HG03097 (cell line): Measurements from ENCODE around the gene MFGE8.

Experiments used
- ATAC-seq: cut with Tn5 transposase; IDR thresholded peaks from one replicate; pipeline ENCODE4 v1.9.1; 2021; ENCODE audit not compliant: unreplicated experiment, low FRiP score

MFGE8 gene

DNA sequence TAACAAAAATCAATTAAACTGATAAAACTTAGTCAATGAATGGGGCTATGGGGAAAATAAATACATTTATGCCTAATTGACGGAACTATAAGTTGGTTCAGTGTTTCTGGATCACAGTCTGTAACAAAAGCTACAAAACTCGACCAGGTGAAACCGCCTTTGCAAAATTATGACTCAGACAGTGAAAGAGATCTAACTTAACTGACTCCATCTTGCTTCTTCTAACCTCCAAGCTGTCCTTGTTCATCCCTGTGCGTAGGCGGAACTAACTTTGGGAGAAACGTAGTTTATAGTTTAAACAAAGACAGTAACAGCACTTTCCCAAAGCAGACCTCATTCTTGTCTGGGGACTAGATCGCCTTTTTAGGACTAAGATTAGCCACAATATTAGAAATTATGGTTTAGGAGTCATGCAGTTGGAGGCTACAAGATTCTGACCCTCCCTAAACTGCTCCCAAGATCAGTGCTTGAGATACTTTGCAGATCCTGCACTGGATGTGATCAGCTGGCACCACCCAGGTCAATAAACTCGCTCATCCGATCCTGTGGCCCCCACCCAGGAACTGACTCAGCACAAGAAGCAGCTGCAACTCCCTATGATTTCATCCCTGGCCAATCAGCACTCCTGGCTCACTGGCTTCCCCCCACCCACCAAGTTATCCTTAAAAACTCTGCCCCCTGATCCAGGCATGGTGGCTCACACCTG is 7.2 kb upstream of the MFGE8 start:
- no peak for ATAC-seq

DNA sequence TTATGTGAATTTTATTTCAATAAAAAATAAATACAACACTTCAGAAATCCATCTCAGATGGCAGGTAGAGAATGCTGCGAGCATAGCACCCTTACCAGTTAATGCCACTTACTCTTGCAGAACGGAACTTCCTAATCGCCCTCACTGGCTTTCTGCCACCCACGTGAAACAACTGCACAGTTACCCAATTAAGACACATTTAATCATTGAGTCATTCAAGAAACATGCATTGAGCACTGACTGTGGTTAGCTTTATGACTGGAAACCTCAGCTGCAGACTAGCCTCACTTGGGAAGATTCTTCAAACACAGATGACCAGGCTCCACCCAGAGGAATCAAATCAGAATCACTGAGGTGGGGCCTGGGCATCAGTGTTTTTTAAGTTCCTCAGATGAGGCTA is 5.6 kb upstream of the MFGE8 start:
- no peak for ATAC-seq

DNA sequence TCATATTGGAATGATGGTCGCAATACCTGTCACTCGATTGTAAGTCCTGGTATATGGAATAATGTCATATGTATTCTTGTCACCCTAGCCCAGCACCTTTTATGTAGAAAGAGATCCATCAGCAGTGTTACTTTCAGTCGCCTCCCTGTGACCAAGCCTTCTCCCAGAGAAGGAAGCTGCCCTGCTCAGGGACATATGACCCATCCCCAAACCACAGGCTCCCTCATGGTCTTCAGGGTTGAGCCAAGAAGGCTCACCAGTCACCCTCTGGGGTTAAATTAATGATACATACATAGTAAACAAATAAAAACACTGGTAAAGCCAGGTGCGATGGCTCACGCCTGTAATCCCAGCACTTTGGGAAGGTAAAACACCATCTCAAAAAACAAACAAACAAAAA is 4.6 kb upstream of the MFGE8 start:
- no peak for ATAC-seq

DNA sequence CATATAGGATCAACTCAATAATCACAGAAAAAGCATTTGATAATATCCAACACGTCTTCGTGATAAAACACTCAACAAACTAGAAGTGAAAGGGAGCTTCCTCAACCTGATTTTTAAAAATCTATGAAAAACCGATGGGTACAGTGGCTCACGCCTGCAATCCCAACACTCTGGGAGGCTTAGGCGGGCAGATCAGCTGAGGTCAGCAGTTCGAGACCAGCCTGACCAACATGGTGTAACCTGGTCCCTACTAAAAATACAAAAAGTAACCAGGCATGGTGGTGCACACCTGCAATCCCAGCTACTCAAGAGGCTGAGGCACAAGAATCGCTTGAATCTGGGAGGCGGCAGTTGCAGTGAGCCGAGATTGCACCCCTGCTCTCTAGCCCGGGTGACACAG is 2.2 kb upstream of the MFGE8 start:
- no peak for ATAC-seq

DNA sequence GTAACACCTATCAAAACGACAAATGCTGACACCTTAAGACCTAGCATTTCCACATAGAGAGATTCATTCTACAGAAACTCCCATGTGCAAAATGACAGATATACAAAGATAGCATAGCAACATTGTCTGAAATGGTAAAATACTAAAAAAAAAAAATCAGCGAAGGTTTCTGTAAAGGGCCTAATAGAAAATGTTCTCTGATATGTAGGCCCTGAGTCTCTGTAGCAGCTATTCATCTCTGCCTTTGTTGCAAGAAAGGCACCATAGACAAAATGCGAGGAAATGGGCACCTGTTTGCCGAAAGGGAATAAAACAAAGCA is 631 bp upstream of the MFGE8 start:
- ATAC-seq: no peak

DNA sequence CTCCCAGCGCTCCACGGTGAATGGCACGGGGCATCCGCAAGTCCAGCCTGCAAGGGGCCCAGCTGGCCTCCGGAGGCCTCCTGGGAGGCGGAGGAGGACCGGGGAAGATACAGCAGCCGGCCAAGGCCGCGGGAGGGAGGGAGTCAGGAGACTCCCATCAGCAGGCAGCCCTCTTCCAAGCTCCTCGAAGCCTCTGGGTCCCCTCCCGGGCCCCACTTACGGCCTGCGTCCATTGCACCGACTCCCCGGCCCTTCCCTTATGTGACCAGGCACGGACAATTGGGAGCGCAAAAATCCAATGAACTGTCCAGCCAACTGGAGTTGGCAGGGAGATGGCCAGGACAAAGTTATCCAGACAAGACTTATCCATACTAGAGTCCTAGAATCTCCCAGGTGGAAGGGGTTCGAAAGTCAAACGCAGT is 668 bp downstream of the MFGE8 start:
- no peak for ATAC-seq

DNA sequence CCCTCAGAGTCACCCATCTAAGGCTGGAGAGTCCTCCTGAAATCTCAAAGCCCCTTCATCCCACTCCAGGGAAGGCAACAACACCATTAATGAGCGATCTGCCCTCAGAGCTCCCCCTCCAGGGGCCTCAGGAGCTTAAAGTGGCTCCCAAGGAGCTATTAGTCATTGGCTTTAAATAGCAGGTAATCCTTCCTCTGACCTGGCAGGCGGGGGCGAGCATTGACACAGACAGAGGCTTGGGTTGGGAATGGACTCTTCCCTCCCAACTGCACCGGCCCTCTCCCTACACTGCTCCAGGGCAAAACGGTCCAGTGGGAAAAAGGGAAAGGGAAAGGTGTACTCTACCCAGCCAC is 1.4 kb downstream of the MFGE8 start:
- no peak for ATAC-seq

DNA sequence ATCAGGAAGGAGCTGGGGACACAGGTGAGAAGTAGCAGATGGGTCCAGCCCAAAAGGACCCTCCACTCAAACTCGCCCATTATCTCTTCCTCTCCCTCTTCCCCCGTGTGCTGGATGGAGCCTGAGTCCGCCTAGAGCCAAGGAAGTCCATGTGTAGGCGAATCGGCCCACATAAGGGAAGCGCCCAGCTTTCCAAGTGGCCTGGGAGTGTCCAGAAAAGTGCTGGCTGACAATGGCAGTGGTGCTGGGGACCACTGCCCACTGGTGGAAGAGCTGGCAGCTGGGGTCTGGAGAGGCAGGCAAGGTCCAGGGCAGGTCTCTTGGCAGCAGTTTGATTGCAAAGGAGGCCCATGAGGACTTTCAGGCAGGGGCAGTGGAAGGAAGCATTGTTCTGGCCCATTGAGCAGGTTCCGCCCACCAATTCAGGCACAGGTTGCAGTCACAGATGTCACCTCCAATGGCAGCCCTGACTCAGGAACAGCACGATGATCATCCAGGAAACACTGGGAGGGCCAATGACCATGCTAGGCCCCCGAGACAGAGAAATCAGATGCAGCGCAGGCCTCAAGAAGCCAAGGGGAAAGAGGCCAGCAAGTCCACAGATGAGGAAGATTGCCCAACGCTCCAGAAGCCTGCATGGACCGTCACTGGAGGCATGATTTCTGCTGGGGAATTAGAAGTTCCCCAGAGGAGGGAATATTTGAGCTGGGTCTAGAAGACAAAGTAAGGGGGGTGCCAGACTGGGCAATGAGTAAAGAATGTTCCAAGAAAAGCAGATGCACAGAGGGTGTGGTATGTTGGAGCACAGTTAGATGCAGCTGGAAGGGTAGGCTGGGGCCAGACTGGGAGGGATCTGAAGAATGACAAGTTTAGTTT is 3.0 kb downstream of the MFGE8 start:
- no peak for ATAC-seq

DNA sequence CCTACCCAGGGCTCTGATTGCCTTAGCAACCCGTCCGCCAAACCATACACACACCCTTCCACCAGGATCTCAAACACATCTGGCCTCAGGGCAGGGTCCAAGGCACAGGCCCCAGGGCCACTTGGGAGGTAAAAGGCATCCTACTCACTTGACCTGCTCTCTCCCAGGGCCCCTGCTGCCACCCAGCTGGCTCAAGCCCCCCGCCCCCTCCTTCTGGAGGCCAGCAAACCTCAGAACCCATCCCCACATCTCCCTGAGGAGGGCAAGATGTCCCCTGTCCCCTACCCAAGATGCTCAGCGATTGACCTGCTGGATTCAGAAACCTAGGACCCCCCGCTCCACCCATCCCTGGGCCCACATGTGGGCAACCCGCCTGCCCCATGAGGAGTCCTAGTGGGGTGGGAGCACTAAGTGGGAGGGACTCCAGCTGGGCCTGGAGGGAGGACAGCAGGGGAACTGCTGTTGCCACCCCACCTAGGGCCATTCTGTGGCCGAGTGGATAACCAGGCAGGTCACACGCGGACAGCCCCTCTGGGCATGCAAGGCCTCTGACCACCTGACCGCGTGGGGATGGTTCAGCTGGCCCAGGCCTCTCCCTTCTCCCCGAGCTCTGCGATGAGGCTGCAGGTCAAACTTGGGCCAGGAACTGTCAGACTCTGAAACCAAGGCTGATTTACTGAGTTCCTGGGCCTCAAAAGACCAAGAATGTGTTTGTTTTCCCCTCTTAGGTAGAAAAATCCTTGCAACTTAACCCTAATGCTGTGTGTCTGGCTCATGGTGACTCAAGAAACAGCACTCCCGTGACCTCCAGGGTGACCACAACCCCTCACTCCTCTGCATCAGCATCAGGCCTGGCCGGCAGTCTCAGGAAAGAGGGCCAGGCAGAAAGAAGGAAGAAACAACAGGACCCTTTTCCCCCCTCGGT is 4.2 kb downstream of the MFGE8 start:
- ATAC-seq: no peak

DNA sequence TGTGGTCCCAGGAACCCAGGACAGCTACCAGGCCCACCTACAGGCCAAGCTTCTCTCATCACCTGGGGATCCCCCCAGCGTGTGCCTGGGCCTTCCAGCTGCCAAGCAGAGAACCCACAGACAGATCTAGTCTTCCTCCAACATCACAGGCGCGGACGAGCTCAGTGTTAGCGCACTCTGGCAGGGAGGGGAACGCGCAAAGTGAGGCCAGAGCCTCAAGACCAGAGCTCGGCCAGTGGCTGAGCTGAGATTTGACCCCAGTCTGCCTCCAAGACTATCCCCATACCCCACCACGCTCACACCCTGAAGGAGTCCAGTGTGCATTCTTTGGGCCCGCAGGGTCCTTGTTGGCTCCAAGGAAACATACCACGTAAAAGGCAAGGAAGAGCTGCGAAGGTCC is 5.1 kb downstream of the MFGE8 start:
- no peak for ATAC-seq

DNA sequence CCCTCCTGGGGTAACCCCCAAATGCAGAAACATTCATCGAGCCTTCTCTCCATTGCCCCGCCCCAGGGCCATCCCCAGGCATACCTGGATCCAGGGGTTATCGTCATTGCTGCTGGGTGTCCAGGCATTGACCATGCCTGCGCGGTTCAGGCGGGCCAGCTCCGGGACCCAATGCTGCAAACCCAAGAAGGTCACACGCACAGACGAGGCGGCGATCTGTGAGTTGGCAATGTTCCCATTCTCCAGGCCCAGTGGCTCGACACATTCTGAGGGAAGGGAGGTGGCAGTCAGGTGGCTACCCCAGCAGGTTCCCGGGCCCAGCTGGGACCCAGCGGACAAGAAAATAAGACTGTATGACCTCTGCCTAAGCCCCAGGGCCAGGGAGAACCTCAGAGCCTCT is 6.1 kb downstream of the MFGE8 start:
- ATAC-seq: no peak

DNA sequence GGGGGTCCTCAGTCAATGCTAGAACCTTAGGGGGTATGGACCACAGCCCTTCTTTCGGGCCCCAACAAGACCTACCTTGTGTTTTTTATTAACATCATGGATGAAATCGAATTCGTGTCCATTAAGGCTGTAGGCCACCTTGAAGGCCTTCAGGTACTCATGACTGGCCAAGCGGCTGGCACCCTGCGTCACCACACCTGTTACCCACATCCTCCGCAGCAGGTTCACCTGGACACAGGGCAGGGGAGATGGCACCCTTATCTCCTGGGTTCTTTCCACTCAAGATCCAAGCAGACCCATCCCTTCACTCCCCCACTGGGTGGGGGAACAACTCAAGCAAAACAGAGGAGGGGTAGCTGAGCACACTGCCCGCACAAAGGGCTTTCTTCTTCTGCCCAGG is 6.6 kb downstream of the MFGE8 start:
- no peak for ATAC-seq

DNA sequence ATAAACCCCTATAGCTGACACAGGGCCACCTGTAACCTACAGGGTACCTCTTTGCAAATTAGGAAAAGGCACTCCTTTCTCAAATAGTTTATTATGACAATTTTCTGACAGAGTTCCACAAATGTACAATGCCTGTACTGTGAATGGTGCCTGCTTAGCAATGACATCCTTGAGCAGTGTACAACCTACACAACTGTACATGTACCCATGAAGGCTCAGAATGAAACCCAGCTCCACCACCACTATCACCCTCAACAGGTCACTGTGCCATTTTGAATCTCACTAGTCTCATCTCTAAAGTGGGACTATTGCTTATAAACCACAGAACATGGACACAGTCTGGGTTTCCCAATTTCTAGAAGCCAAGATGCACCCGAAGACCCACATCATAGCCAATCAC is 7.0 kb downstream of the MFGE8 start:
- ATAC-seq: no peak

DNA sequence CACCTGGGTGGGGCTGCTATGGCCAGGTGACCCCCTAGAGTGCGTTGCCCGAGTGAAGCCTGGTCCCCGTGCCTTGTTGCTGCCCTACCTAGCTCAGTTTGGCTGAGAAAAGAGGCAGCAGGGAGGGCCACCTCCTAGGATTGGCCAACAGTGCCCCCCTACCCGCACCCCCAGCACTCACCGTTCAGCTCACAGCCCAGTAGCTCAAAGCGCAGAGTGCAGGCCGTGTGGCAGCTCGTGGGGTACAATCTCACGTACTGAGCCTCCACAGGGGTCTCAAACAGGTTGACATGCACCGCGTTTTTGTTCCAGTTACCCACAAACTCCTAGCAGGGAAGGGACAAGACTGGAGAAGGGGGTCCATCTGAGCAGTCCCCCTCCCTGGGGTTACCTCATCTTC is 7.6 kb downstream of the MFGE8 start:
- ATAC-seq: no peak

DNA sequence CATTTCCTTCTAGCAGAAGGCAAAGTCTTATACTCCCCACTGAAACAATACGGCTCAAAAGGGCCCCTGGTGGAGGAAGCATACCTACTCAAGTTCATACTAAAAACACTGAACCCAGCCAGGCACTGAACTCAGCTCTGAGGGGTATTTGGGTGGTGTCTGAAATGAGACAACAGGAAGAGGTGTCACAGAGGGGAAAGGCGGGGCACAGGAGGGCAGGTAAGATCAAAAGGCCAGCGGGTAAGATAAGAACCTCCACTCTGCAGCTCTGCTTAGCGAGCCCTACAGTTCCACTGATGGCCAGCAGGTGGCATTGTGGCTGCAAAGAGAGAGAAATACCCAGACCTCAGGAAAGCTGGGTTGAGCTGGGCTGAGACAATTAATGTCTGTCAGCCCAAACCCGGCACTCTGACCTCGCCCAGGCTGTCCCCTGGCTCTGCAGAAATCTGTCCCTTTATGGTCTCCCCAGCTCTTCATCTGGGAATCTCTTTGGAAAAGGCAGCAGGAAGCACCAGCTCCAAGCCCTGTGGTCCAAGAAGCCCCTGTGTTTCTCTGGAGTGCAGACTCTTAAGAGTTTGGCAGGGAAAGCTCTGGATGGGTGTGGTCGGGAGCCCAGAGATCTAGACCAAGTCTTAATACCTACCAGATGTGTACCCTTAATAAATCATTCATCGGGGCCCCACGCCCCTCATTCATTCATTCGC is 8.4 kb downstream of the MFGE8 start:
- peak; percentile 84 for ATAC-seq

DNA sequence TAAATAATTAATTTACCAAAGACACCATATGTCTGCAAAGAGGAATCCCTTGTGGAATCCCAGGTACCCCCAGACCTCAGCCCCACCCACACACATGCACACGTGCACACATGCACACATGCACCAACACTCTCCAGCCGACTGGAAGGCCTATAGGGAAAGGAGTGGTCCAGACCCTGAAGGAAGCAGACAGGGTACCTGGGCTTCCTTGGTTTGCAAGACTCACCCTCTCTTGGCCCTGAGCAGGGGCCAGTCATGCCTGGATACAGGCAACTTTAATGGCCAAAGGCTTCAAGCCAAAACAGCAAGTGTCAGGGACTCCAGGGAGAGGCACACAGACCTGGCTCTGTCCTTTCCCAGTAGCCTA is 8.9 kb downstream of the MFGE8 start:
- no peak for ATAC-seq

DNA sequence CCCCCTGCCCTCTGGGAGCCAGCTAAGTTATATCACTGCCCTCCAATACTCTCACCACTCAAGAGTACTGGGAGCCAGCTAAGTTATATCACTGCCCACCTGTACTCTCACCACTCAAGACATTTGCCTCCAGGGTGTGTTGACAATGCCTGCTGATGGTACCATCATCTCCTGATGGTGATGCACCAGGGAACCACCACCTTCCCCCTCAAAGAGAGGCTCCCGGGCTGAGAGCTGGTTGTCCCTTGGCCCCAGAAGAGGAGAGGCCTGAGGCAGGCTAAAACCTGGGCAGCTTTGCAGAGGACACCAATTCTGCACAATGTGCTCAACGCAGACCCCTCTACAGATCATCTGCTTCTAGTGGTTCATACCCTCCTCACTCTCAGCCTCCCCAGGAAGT is 10.3 kb downstream of the MFGE8 start:
- ATAC-seq: no peak

DNA sequence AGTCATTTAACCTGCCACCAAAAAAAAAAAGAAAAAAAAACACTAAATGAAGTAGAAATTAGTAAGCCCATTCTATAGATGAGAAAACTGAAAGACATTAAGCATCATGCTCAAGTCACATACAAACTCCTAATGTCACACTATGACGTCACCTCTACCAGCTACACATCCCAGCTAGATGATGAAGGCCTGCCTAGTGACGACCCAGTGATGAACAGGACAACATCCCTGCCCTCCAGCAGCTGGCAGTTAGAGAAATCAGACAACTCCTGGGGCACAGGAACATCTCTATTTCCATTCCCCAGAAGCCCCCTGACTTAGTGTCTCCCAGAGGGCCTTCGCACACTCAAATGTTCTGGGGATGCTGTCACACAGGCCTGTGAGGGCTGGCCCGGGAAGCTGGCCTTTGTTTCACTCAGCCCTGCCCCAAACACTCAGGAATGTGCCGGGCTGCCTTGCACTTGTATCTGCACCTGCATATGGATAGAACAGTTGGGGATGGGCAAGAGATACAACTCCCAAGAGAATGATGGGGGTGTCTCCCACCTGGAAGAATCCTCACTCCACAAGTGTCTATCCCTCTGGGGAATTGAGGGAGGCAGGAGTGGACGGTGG is 10.9 kb downstream of the MFGE8 start:
- no peak for ATAC-seq

DNA sequence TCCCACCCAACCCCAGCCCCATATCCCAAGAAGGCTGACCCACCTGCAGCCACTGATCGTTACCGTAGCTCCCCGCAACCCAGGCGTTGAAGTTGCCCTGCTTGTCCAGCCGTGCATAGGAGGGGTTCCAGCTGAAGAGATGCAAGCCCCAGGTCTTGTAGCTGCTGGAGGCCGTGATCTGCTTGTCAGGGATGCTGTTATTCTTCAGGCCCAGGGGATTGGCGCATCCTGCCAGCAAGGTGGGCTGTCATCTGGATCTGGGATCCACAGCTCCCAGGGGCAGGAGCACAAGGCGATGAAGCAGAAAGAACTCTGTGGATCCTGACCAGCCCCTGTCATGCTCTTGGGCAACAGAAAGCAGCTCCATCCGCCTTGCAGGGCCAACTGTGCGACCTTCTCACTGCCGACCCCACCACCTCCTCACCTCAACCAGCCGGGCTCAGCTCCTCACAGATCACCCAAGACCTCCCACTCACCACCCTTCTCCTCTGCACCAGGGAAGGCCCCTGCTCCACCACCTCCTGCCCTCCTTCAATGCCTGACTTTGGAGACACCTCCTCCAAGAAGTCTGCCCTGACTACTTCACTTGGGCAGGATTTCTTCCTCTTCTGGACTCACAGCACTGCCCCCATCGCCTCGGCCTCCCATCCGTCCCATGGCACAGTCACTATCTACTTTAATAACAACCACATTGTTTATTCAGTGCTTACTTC is 11.5 kb downstream of the MFGE8 start:
- ATAC-seq: no peak

DNA sequence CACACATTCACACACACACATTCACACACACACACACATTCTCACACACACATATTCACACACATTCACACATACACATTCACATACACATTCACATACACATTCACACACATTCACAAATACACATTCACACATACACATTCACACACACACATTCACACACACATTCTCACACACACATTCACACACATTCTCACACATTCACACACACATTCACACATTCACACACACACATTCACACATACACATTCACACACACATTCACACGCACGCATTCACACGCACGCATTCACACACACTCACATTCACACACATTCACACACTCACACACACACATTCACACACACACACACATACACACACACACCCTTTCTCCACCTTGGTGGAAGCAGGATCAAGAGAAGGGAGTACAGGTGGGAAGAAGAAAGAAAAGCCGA is 12.2 kb downstream of the MFGE8 start:
- ATAC-seq: no peak
